Activated T-cell treated with anti-CD3 and anti-CD28 coated beads for 48 hours (primary cell): ENCODE results near the gene WDR48.
A peak's percentile ranks its signal among the peaks of the same experiment; 100 is the strongest.
"Not testable (repeated sequence)": the region's sequence is repeated elsewhere in the genome, so short reads cannot be mapped to it uniquely, and the experiment has no call there.

ENCODE experiments used
- DNase-seq: peaks from one replicate; pipeline ENCODE4 v3.0.0-alpha.2; 2020; ENCODE audit warnings: low read depth

The WDR48 gene

DNA sequence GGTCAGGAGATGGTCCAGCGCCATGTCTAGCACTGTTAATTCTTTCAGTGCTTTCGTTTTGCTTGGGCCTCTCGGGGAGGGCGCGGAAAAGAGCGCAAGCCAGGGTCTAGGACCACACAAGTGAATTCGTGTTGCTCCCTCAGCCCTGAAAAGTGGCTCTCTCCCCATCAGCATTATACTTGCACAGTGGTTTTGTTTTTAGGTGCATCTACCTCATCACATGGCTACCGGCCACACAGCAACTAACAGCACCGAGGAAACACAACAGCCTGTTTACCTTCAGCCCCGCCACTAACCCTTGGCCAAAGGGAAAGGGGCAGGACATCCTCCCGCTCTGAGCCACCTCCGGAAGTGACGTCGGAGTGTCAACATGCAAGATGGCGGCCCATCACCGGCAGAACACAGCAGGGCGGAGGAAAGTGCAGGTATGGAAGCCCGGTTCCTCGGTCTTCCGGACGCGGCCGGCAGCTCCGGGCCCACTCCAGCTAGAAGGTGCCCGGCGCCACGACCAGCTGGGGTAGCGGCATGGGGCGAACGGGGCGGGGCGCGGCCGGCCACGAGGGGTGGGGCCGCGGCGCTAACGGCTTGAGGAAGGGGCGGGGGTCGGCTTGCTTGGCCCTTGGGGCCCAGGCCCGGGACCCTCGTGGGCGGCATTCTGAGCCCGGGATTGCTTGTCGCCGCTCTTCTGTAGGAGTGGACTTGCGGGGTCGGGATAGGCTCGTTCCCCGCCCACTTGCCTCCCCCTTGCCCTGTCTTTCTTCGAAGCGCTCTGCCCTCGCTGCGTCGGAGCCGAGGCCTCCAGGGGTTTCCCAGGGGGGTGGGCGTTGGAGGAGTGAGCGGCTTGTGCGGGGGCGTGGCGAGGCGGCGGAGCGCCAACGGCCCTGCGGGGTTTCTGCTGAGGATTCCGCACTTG, at the start of gene WDR48, which contains the start of gene SCN11A:
WDR48 (plus strand) TSS at position 368 of the 913 bp plus-strand sequence; CDS start at position 378, 10 bp downstream.
SCN11A (minus strand) TSS at position 296 of the 913 bp plus-strand sequence. CDS start 101,582 bp downstream, outside the sequence.
- DNase-seq: peak; percentile 86

DNA sequence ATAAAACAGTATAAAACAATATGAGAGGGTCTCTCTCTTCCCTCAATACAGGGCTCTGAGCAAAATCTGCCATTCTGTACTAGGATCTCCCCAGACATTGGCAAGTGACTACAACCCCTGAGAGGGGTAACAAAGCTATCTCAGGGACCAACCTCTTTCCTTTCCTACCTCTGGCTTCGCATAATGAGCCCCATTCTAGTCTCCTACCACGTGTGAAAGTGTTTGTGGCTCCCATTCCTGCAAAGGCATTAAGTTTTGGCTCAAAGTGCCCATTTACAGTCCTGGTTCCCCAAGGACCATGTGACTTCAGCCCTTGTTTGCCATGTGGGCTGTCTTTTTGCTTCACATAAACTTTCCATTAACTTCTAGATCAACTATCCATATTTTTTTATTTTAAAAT, 46.5 kb upstream of the WDR48 start:
- DNase-seq: no peak

DNA sequence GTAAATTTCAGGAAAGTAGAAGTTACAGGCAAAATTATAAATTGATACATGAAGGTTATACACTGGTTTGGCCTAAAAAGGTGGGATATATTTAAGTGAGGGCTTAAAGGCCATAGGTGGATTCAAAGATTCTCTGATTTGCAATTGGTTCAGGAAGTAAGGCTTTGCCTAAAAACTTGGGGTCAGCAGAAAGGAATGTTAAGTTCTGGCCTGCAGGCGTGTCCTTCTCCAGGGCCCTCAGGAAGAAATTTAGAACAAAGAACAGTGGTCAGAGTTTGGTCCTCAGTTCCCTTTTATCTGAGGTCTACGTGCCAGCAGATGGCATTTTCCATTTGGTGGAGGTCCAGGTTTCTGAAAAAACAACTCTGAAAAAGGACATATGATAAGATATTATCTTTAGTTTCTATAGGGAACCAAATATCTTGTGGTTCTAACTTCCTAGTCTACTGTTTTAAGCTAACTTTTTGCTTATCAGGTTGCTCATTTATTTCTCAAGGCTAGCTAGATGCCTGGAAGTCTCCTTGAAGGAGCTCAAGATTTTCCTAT, 40.6 kb upstream of the WDR48 start:
- no peak for DNase-seq

DNA sequence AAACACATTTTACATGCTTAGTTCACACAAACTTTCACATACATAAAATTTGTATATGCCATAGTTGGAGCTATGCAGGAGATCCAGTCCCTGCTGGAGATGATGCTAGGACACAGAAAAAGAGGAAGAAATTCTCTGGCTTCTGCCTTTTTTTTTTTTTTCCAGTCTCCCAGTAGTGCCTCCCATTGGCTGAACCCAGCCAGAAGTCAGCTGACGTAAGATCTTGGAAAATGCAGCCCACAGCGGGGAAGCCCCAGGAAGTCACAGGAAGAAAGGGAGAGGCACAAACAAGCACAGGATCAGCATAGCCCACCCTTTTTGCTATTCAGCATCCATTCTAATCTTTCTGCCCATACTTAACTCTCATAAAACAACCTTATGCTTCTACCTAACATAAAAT, 38.5 kb upstream of the WDR48 start:
- no peak for DNase-seq

DNA sequence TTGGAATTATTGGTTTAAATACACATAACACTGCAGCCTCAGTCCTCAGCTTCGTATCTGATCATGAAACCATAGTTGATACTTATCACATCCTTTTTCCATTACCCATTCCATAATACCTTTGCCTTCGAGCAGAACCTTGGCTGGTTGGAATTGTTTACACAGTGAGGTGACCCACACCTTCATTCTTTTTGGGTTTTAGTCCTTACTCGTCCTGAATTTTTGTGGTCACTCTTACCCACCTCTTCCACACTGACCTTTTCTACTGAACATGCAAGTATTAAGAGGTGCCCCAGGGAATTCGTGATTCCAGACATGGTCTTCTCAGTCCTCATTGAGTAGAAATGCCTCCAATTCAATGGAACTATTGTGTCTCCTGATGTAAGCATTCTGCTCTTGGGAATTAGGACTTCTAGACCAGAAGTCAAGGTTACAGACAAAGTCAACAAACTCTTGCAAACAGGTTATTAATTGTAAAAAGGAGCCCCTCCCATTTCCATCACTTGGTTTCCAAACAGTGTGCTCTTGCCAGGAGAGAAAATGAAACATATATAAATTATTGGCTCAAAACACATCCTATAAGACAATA, 37.8 kb upstream of the WDR48 start:
- no peak for DNase-seq

DNA sequence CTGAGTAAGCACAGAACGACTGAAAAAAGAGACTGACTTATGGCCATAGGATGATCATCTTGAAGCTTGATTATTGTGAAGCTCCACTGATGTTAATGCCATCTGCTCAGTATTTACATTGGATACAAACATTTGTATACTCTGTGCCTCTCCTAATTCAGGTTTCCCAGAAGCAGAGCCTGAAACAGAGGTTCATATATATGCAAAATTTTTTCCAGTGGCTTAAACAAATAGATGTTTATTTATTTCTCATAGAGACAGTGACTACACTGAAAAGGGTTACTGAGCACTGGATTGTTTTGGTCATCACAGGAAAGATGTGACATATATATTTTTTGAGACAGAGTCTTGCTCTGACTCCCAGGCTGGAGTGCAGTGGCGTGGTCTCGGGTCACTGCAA, 36.4 kb upstream of the WDR48 start:
- no peak for DNase-seq

DNA sequence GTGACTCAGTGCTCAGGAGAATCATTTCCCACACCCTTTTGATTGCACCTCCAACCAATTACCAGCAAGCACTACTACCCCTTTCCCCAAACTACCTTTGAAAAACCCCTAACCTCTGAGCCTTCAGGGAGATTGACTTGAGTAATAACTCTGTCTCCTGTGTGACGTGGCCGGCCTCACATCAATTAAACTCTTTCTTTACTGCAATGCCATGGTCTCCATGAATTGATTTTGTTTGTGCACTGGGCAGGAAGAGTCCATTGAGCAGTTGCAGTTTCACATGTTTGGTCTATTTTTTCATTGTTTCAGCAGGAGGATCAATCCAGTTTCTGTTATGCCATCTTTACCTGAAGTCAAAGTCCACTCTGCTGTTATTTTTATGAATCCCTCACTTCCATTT, 32.5 kb upstream of the WDR48 start:
- no peak for DNase-seq

DNA sequence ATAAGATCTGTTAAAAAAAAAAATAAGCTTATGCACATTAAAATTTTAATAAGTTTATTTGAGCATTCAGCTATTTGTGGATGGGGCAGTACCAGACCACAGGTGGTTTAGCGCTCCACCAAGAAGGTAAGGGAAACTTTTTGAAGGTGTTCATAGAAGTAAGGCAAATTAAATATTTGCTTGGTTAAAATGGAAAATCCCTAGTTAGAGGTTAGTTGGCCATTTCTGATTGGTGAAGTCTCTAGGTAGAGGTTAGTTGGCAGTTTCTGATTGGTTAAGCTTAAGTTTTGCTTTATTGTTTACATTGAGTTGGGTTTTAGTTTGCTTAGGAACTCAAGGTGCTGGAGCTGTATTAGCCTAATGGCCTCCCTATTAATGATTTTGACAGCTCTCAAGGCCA, 30.8 kb upstream of the WDR48 start:
- no peak for DNase-seq

DNA sequence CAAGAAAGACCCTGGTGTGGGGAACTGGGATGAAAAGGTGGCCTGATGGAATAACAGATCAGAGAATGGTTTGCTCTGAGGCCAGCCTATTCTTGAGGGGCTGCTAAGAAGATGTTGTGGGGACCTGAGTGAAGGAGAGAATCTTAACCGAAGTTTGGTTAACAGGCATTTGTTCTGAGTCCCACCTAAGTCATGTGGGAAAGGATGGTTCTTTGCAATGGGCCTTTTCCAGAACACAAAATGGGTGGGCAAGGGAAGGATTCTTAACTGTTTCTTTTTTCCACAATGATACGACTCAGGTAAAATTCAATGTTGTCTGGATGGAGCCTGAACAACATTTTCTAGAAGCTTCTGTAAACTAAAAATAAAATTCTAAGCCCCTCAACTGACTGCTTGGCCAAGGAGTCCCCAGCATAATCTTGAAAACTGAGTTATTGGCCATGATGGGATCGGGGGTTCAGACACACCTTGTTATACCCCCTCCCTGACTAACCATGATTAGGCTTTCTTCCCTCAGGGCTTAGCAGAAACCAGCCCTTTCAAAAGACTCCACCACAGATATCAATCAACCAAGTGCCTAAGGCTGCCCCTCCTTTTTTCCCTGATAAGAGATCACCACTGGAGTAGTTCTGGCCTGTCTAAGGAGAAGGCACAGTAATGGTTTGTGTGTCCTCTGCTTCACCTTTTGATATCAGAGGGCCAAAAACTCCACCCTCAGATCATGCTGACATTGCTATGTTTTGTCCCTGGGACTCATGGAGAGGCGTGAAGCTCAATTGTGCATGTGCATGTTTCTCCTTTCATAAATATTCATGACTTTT, 30.1 kb upstream of the WDR48 start:
- DNase-seq: no peak

DNA sequence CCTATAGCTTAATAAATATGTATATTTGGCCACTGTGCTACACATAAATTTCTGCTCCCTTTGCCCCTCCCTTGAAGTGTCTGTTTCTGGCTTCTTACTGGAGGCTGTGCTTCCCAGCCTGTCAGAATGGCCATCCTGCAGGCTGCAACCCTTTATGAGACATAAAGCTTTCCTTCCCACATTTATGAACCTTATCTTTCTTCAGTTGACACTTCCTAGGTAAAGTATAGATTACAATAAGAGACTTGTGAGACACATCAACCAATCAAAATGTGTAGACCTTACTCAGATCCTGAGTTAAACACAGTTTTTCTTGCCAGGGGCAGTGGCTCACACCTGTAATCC, 29.6 kb upstream of the WDR48 start:
- no peak for DNase-seq

DNA sequence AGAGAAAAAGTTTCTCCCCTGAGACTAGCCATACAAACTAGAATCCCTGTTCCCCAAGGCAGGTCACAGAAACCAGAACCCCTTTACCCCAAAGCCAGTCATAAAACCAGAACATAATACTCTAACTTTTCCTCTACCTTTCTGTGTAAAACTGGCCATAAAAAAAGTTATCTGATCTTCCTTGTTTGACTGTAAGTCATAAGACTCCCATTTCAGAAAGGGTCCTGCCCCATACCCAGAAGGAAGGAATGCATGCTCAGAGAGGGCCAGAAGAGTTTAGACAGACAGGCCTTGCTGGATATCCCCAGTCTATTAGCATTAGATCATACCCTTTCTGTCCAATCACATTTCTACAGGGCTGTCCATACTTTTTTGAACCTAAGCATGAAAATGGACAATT, 27.3 kb upstream of the WDR48 start:
- no peak for DNase-seq

DNA sequence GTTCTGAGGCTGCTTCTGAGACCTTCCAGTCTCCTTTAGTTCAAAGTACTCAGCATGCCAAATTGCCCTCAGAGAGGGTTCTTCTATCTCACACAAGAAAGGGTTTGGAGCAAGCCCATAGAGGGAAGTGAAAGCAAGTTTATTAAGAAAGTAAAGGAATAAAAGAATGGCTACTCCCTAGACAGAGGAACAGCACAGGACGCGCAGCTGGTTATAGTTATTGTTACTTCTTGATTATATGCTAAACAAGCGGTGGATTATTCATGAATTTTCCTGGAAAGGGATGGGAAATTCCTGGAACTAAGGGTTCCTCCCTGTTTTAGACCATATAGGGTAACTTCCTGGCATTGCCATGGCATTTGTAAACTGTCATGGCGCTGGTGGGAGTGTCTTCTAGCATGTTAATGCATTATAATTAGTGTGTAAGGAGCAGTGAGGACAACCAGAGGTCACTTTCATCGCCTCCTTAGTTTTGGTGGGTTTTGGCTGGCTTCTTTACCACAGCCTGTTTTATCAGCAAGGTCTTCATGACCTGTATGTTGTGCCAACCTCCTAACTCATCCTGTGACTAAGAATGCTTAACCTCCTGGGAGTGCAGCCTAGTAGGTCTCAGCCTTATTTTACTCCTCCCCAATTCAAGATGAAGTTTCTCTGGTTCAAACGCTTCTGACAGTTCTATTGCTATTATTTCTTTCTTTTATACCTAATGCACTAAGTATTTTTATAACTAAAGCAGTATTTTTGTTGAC, 26.4 kb upstream of the WDR48 start:
- DNase-seq: no peak

DNA sequence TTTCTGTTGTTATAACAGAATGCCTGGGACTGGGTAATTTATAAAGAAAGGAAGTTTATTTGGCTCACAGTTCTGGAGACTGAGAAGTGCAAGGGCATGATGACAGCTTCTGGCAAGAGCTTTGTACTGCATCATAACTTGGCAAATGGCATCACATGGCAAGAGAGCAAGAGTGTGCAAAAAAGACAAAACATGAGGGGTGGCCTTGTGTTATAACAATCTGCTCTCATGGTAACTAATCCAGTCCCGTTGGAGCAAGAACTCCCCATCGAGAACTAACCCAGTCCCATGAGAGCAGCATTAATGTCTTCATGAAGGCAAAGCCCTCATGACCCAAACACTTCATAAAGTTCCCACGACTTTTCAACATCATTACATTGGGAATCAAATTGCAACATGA, 23.3 kb upstream of the WDR48 start:
- no peak for DNase-seq

DNA sequence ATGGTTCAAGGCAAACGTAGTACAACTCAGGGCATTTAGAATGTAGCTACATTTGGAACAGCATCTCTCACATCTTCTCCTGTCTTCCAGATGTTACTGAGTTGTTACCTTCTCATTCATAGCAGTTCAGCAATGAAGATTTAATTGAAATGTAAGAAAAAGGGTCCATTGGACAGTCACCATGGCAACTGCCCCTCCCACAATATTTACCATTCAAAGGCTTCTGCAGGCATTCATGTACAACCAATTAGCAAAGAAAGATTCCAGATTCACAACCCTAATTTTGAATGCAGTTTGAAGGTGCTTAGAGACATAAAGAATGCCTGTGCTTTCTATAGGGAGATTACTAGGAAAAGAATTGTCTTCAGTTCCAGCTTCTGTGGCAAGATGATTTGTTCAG, 22.3 kb upstream of the WDR48 start:
- DNase-seq: no peak

DNA sequence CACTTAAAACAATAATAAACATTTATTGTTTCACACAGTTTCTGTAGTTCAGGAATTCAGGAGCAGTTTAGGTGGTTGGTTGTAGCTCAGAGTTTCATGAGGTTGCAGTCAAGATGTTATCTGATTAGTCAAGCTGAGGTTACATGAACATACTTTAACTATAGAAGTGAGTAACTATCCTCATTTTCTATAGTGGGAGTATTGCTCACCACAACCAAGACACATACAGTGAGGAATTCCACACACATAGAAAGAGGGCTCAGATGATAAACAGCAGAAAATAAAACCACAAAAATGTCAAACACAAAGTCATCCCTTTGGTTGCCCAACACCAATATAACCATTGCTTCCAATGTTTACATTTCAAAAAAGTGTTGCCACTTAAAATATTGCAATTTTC, 13.7 kb upstream of the WDR48 start:
- no peak for DNase-seq

DNA sequence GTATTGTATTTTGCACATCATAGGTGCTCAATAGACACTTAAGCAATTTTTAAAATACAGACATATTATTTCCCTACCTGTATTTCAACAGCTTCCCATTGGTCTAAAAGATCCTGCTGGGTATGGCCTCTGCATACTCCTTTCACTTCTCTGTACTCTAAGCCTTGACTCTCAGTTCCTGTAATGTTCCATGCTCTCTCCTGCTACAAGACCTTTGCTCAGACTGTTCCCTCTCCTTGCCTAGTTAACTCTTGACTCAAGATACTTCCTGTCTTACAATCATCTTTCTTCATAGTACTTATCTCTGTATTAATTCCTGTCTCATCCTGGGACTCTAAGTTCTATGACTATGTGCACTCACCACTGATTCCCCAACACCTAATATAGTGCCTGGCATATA, 1.8 kb upstream of the WDR48 start:
- DNase-seq: no peak

DNA sequence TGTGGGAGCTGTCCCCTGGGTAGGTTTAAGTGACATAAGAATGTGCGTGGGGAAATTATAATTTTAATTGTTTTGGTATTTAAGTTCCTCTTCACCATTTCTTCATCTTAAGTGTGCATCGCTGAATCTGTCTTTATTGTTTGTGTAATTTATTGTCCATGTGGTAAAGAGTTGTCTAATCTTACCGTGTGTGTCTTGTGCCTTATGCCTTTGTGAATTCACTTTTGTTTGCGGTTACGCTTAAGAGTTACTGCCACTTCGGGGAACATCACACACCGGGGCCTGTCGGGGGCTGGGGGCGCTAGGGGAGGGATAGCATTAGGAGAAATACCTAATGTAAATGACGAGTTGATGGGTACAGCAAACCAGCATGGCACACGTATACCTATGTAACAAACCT, 767 bp downstream of the WDR48 start:
- DNase-seq: no peak

DNA sequence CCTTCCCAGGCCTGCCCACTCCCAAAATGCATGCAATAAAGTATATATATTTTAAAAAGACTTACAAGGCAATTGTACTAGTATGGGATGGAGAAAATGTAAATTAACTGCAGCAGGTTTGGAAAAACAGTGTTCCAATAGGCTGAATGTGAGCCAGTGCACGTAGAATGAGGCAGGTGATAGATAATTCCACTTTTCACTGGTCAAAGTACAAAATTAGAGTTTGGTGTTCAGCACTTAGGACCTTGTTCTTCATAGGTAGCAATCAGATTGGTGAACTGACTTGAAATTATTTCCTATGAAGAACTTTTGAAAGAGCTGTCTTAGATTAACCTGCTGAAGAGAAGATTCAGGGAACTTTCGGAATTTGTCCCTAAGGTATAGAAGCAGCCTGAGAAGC, 1.9 kb downstream of the WDR48 start:
- no peak for DNase-seq

DNA sequence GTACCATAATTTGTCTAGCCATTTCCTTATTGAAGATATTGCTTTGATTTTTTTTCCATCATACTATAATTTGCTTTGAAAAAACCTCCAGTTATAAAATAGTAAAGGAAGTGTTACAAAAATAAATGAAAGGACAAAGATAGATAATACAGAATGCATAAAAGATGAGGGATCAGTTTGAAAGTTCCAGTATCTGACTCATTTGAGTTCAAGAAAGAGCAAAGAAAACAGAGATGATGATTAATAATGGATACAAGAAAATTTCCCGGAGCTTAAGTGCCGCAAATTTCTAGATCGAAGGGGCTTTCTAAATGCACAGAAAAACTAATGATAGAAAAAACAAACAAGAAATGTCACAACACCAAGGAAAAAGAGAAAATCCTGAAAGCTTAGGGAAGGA, 4.3 kb downstream of the WDR48 start:
- no peak for DNase-seq

DNA sequence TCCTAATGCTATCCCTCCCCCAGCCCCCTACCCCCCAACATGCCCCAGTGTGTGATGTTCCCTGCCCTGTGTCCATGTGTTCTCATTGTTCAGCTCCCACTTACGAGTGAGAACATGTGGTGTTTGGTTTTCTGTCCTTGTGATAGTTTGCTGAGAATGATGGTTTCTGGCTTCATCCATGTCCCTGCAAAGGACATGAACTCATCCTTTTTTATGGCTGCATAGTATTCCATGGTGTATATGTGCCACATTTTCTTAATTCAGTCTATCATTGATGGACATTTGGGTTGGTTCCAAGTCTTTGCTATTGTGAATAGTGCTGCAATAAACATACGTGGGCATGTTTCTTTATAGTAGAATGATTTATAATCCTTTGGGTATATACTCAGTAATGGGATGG, 9.4 kb downstream of the WDR48 start:
- not testable (repeated sequence) for DNase-seq

DNA sequence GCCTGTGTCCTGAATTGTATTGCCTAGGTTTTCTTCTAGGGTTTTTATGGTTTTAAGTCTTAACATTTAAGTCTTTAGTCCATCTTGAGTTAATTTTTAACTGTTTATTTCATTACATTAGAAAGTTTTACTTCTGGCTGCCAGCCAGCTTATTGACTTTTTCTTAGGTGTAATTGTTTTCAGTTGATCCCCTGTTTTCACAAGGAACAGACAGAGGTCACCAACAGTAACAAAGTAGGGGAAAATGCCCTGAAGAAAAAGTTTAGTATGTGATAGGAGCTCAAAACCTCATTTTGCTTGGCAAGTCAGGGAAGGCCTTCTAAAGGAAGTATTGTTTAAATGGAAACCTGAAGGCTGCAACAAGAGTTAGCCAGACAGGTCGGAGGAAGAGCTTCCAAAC, 10.4 kb downstream of the WDR48 start:
- no peak for DNase-seq

DNA sequence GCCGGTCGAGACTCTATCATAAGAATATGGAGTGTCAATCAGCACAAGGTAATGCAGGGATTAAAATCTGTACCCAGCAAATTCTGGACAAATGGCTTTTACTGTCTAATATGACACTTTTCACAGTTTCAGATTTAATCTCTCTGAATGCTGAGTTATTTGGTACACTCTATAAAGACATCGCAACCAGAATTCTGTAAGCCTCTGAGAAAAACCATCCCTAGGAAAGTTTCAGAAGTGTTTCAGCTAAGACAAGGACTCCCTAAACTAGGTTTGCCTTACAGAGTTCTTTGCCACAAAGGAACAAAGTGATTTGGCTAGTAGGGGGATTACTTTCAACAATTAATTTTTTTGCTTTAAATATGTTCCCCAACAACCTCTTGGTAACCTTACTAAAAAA, 11.3 kb downstream of the WDR48 start:
- no peak for DNase-seq
